Prostate gland (tissue), 2 donors: ENCODE data around the gene S100A9. TPM values are rescaled to one million over a fixed set of nuclear protein-coding genes. Genes with fewer than 3 reads are reported as not detected.

Source experiments
- DNase-seq: peaks from one replicate; pipeline ENCODE4 v3.0.0-alpha.2; 2019; ENCODE audit warnings: low spot score
- H3K27ac ChIP-seq, 2 donors: fragments of 200-600 bp; sonication (generic); 2 replicates each; pipeline ENCODE4 v1.5.1; 2017 to 2019
- H3K27me3 ChIP-seq: fragments of 200-600 bp; sonication (generic); replicated peaks from 2 replicates; pipeline ENCODE4 v1.5.1; 2019; ENCODE audit not compliant: insufficient read depth
- H3K36me3 ChIP-seq, 2 donors: fragments of 200-600 bp; sonication (generic); 1 replicate in 1 of 2; 2 replicates in 1 of 2; pipeline versions ENCODE4 v1.5.1 to v1.8.1; 2017 to 2019
- H3K4me1 ChIP-seq: fragments of 200-600 bp; sonication (generic); replicated peaks from 2 replicates; pipeline ENCODE4 v1.5.1; 2019
- H3K4me3 ChIP-seq, 2 donors: fragments of 200-600 bp; sonication (generic); 2 replicates each; pipeline ENCODE4 v1.5.1; 2017 to 2019
- H3K9me3 ChIP-seq: fragments of 200-600 bp; sonication (generic); 2 replicates; pipeline ENCODE4 v1.5.1; 2017
- CTCF ChIP-seq, 4 experiments: fragments of 200-600 bp in 2 of 4; fragments of 450-650 bp in 2 of 4; sonication (generic) in 2 of 4; IDR thresholded peaks; 1 replicate in 3 of 4; 2 replicates in 1 of 4; pipeline ENCODE4 v1.5.1; 2016 to 2019; ENCODE audit warnings: antibody characterized with exemption in 4 of 4, mild to moderate bottlenecking in 2 of 4, moderate library complexity in 2 of 4
- POLR2A ChIP-seq: fragments of 450-650 bp; IDR thresholded peaks from one replicate; pipeline ENCODE4 v1.6.1; 2016; ENCODE audit warnings: antibody characterized with exemption, mild to moderate bottlenecking
- POLR2AphosphoS5 ChIP-seq: sonication (generic); formaldehyde crosslinking; IDR thresholded peaks from one replicate; pipeline ENCODE4 v1.6.1; 2017; ENCODE audit warnings: antibody characterized with exemption
- WGBS: methylation state at CpG from one replicate; pipeline ENCODE4 v1.1.5; 2018; 5-methylcytosine and 5-hydroxymethylcytosine counted together
- intact Hi-C: fragments of 100-400 bp; cut with DNase I; formaldehyde crosslinking; loops from one replicate; pipeline ENCODE4 v1.14.2; 2022
- total RNA-seq, 2 donors: library from RNA; depleted of rRNA; stranded (reverse); fragments of >200 nt; gene quantifications; one replicate each; pipeline ENCODE4 v1.1.0, GENCODE V29; 2016

The S100A9 gene
- total RNA-seq, 2 donors from 2014 or later, result 25.6 to 45.2 TPM

DNA sequence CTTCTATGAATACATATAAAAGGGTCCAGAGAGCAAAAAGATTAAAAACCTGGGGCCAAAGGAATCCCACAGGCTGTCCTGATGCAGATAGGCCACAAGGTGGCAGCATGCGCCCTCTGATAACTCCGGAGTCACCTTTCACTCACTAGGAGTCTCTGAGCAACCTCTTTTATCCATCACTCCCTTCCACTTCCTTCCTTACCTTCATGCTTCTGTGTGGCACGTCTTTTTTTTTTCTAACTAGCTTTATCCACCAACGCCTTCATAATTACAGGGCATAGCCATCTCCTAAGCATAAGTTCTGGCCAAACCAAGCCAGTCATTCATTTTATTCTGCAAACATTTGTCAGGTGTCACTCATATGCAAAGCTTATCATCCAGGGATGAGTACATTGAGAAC lies 5.1 kb upstream of the S100A9 start:
- Histone ChIP-seq H3K4me1 (no peaks in the 10 kb centered on the region), H3K27ac (no peak overlapping the region), H3K27me3 (no peaks in the 10 kb centered on the region), H3K36me3 (no peaks in the 10 kb centered on the region), H3K4me3 (no peak overlapping the region), H3K9me3 (no peaks in the 10 kb centered on the region)
- peak; percentile 57 for DNase-seq
- TF ChIP-seq CTCF (IDR thresholded peaks at IDR 0.05) (peak; percentile 69 to 85 (median 82)), POLR2AphosphoS5 (peak; percentile 26), POLR2A (no peak)
- 2% methylated on average over 4 of the region's 4 CpGs for WGBS
- intact Hi-C loops, result loop anchor here (1.0 to 5.0 kb wide), 2 partner anchors 143 to 215 kb away; partner anchors contain the start of gene S100A2

GRCh38 chr1:153353226-153353947 lies 4.3 kb upstream of the S100A9 start:
- Histone ChIP-seq H3K4me3 (no peak overlapping the region), H3K9me3 (no peaks in the 10 kb centered on the region), H3K4me1 (no peaks in the 10 kb centered on the region), H3K27me3 (no peaks in the 10 kb centered on the region), H3K27ac (no peak overlapping the region), H3K36me3 (no peaks in the 10 kb centered on the region)
- DNase-seq, result no peak
- TF ChIP-seq CTCF (IDR thresholded peaks at IDR 0.05), result peak in 1 of 4 experiments; percentile 30
- no peak for TF ChIP-seq POLR2A
- intact Hi-C loops, result loop anchor here (5.0 kb wide), 1 partner anchor 214 kb away; the partner anchor contains the start of gene S100A2
- 84% methylated on average over 7 of the region's 7 CpGs for WGBS

DNA sequence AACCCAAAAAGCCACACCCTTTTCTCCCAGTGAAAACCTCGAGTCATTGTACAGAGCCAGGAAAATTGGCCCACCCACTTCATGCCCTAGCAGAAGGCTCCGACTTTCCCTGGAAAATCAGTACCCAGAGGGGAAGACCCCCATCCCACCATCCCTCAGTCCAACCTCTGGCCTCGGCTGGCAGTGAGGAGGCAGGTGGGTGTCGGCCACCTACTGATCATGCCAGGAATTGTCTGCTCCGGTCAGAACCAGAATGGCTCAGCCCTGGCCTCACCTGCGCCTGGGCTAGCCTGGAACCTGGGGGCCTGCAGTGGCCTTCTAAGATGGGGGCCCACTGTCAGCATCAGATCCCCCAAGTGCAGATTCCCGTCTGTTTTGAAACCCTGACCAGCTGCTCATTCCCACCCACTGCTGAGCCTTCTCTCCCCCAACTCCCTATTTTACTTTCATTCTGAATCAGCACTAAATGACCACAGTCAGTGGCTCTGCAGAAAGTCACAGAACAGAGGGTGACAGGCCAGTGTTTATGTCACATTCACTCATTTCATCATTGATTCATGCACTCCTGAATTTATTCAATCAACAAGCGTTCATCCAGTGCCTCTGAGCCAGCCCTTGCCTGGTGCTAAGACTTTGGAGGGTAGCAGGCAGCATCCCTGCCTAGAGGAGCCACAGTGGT lies 3.0 kb upstream of the S100A9 start:
- intact Hi-C loops, result loop anchor here (5.0 kb wide), 1 partner anchor 213 kb away; the partner anchor contains the start of gene S100A2
- Histone ChIP-seq H3K4me3 (no peak overlapping the region), H3K4me1 (no peaks in the 10 kb centered on the region), H3K9me3 (no peaks in the 10 kb centered on the region), H3K36me3 (no peaks in the 10 kb centered on the region), H3K27ac (no peak overlapping the region), H3K27me3 (no peaks in the 10 kb centered on the region)
- 71% methylated on average over 8 of the region's 8 CpGs for WGBS
- DNase-seq, result no peak
- TF ChIP-seq POLR2A, result no peak
- no peak for TF ChIP-seq CTCF (IDR thresholded peaks at IDR 0.05)
- TF ChIP-seq POLR2AphosphoS5, result no peak

DNA sequence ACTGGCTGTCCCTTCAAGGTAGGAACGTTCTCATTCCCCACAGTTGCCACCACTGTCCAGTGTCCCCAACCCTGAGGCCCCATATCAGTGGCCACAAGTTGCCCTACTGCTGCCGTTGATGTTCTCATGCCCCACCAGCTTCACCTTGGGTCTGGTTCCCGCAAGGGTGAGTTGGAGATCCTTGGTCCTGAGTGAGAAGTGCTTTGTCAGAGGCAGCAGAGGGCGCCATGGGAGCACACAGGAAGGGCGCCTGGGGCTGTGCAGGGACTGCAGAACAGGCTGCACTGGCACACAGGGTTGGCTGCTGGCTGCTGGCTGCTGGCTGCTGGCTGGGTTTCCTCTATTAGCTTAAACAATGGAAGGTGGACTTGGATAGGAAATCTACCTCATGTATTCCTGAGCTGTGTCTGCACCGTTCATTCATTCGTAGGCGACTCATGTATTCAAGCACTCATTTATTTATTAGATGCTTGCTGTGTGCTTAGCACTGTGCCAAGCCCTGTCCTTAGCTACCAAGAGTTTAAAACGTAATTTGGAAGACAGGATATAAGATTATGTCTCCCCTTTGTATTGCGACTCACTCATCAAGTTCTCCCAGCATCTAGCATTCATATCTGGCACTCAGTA lies 2.1 kb upstream of the S100A9 start:
- Histone ChIP-seq H3K4me3 (no peak overlapping the region), H3K27me3 (no peaks in the 10 kb centered on the region), H3K36me3 (no peaks in the 10 kb centered on the region), H3K4me1 (no peaks in the 10 kb centered on the region), H3K9me3 (no peaks in the 10 kb centered on the region), H3K27ac (no peak overlapping the region)
- intact Hi-C loops, result no loop called here
- 55% methylated on average over 10 of the region's 10 CpGs for WGBS
- DNase-seq, result peak; percentile 18
- TF ChIP-seq POLR2A (no peak), CTCF (IDR thresholded peaks at IDR 0.05) (peak in 1 of 4 experiments; percentile 62), POLR2AphosphoS5 (no peak)
